HTERT RPE-1 (cell line): ENCODE results near the gene PIK3C2G.

Source experiments
- in situ Hi-C: fragments of 300-500 bp; cut with MboI; formaldehyde crosslinking; loops from 4 replicates; pipeline ENCODE4 v1.14.3; 2020; ENCODE audit warnings: low sequenced_read_pairs

PIK3C2G gene

DNA sequence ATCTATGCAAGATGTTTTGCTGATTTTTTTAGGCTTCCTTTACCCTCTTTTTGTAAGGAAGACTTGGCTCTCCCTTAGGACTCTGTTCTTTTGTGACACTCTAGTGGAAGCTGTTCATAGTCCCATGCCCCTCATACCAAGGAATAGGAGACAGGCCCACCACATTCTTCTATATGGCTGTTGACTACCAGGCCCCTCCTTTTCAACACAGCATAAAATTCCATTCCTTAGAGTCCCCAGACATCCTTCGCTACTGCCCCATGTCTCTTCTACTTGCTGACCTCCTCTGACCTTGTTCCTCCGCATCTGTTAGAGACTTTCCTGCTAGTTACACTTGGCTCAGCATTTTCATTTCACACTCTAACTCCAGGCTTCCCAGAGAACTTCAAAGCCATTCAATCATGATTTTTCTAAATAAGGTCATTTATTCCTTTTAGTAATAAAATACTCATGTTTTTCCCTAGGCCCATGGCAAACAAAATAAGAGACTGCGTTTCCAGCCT is 9.7 kb downstream of the PIK3C2G start:
- in situ Hi-C loops = no loop called here

DNA sequence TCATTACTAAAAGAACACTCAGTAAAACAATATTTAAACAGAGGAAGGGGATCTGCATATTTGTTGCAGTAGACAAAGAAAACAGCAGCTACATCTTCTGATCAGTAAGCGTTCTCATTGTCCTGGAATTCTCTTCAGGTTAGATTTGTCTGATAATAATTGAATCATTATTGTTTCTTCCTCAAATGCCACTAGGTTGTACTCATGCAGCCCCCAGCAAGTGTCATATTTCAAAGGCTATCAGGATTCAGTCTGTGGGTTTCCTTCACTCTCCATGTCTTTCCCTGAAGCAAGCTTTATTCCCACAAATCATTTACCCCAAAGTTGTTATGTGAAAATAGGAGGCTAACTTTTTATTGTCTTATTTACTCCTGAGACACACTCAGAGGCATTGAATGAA is 14.7 kb downstream of the PIK3C2G start:
- in situ Hi-C loops = no loop called here

DNA sequence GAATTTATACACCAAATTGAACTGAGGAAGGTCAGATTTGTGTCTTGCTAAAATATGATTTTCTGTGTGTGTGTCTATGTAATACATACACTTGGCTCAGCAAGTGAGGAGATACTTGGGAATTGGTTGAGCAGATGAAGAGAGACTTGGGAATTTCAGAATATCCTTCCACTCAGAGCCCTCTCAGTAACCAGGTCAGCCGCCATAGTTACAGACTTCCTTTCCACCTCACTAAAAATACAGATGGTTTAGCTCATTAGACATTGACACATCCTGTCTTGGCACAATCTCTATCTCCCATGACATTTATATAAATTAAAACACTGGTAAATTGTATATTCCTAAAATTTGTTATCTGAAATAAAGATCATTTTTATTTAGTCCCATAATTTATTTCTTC is 15.9 kb downstream of the PIK3C2G start:
- in situ Hi-C loops = no loop called here

- in situ Hi-C loops = no loop called here
Measured at GRCh38 chr12:18280728-18281127, 19.4 kb downstream of the PIK3C2G start.

- in situ Hi-C loops = no loop called here
Measured at GRCh38 chr12:18281941-18282340, 20.6 kb downstream of the PIK3C2G start.

- in situ Hi-C loops = no loop called here
Measured at GRCh38 chr12:18283831-18284230, 22.5 kb downstream of the PIK3C2G start.

DNA sequence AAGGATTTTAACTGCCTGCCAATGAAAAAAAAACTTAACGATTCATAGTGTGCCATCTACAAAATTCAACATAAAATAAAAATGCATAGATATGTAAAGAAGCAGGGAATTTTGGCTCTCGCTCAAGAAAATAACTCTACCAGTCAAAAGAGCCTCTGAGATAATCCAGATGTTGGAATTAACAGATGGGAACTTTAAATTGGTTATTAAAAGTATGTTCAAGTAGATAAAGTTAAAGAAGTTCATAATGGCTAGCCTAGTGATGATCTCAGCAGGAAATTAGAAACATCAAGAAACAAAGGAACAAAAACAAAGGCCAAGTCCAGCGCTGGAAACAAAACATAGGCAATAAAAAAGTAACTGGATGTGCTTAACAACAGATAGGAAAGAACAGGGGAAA is 23.1 kb downstream of the PIK3C2G start:
- in situ Hi-C loops = no loop called here

- in situ Hi-C loops = no loop called here
Measured at GRCh38 chr12:18285161-18285560, 23.8 kb downstream of the PIK3C2G start.

DNA sequence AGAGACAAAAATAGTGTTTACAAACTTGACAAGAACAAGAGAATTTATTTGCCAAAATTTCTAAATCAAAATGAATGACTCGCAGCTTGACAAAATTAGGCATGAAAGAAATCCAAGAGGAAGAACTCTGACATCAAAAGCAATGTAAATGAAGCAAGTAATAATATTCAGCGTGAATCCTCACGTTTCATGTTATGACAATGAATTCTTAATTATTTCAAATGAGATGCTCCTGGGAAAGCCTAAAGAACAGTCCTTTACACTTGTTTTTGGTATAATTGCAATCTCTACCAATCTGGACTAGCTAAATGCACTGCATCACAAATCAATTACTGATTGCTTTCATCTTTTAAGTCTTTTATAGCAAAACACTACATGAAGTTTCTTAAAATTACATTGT is 29.1 kb downstream of the PIK3C2G start:
- in situ Hi-C loops = no loop called here

GRCh38 chr12:18294889-18295288 is 33.6 kb downstream of the PIK3C2G start:
- in situ Hi-C loops = no loop called here

DNA sequence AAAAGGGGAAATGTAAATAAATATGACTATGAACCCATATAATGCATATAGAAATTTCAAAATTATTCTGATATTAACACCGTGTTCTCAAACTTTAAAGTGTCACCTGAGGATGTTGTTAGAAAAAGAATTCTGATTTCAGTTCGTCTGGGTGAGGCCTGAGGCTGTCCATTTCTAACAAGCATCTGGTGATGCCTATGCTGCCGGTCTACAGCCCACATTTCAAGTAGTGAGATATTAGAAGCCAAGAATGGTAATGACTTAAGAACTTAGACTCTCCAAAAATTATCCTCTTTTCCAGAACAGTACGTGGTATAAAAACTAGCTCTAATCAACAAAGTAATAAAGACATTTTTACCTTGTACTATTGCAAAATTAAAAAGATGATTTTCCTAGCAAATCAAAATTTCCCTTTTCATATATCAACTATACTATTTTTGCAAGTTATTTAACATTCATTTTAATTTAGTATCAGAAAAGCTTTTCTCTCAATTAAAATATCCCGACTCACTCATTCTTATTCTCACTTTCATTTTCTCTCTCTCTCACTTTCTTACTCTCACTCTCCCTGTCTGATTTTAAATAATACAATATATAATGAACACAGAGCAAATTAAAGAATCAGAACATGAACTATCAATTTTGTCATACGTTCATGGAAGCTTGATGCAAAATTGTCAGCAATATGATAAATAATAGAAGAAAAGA is 35.0 kb downstream of the PIK3C2G start:
- in situ Hi-C loops = no loop called here

GRCh38 chr12:18296909-18297280 is 35.6 kb downstream of the PIK3C2G start:
- in situ Hi-C loops = no loop called here

DNA sequence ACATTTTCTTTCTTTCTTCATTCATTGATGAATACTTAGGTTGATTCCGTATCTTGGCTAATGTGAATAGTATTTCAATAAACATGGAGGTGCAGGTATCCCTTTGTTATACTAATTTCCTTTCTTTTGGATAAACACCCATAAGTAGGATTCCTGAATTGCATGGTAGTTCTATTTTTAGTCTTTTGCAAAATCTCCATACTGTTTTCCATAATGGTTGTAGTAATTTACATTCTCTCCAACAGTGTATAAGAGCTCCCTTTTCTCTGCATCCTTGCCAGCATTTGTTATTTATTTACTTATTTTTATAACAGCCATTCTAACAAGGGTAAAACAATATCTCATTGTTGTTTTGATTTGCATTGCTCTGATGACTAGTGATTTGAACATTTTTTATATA is 36.6 kb downstream of the PIK3C2G start:
- in situ Hi-C loops = no loop called here

GRCh38 chr12:18302809-18303430 is 41.6 kb downstream of the PIK3C2G start:
- in situ Hi-C loops = no loop called here

DNA sequence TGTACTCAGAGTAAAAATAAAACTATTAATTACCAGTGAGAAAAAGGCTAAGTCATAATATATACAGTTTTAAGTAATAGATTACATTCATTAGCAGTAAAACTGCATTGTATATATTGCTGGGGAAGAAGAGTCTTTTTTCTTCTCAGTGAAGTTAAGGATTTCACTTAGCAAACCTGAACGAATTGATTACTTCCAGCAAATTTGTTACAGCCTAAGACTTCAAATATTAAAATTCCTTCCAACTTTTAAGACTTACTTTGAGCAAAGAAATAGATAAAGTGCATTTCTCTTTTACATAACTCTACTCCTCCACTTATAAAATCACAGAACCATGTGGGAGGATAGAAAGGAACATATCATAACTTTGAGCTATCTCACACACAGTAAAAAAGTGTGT is 43.3 kb downstream of the PIK3C2G start:
- in situ Hi-C loops = no loop called here

GRCh38 chr12:18306311-18306710 is 45.0 kb downstream of the PIK3C2G start:
- in situ Hi-C loops = no loop called here

GRCh38 chr12:18313306-18313705 is 52.0 kb downstream of the PIK3C2G start:
- in situ Hi-C loops = no loop called here

GRCh38 chr12:18320036-18320617 is 58.8 kb downstream of the PIK3C2G start:
- in situ Hi-C loops = no loop called here

DNA sequence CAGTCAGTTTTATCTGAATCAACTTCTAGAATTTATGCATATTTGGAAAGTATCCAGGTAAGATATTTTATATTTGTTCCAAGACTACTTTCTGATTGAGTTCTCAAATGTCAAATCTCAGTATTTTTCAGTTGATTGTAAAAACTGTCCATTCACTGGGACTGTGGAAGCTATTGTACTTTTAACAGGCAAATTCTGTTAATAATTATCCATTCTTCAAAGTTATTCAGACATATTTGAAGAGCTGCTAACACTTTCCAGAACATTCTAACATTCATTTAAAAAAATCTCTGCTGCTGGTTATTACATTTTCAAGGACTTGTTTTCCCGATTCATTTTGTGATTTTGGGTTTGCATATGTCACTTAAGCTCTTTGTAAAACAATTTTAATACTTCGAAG is 59.7 kb downstream of the PIK3C2G start:
- in situ Hi-C loops = no loop called here

DNA sequence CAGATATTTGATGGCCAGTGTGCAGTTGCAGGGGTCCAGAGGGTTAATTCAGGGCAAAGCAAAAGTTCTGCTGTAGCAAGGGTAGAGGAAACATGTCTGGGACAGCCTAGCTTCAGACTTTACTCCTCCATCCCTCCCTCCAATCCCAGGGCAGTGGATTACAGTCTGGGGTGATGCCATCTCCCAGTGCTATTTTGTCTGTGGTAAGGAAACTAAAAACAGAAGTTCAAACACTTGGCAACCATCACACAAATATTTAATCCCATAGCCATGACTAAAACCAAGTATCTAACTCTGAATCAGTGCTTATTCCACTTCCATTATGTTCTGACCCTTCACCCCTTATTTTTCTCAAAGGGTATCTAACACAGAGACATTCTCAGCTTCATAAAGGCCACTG is 61.8 kb downstream of the PIK3C2G start:
- in situ Hi-C loops = no loop called here

GRCh38 chr12:18327036-18327435 is 65.7 kb downstream of the PIK3C2G start:
- in situ Hi-C loops = no loop called here

DNA sequence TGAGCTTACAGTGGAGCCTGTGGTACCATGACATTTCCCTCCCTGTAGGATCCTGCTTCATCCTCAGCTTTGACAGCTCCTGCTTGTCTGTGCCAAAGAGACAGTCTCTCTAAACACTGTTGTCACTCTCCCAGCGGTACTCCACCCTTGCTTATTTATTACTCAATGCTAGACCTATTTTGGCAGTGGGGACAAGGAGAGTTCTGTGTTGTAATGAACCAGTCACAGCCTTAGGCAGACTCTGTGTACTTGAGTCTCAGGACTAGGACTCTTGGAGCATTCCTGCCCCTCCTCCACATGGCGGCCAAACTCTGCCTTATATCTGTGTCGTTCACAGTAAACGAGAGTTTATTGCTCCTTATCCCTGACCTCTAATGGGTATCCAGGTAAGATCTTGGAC is 70.9 kb downstream of the PIK3C2G start:
- in situ Hi-C loops = no loop called here
